ENCODE results near the gene TMEM37.
A peak's percentile ranks its signal among the peaks of the same experiment; 100 is the strongest.

TMEM37 gene

GRCh38 chr2:119431155-119431975 is at the start of gene TMEM37:
TSS of gene TMEM37 (plus strand) at chr2:119431854. CDS start at chr2:119431904, 50 bp downstream.
- DNase-seq (ENCODE audit: low read depth, low spot score), result no peak
- ChIA-PET CTCF (interaction anchor here (0.9 kb wide), 1 partner anchor 43 kb away, joined by 3 read pairs; no protein-coding TSS in a partner anchor), POLR2A (no interaction called here)
- TF ChIP-seq CTCF (IDR thresholded peaks at IDR 0.05; ENCODE audit: insufficient read depth, low read length, missing control alignments), result no peak
- H3K4me3 ChIP-seq (ENCODE audit: low read depth, low read length), result peak within 1 kb of the TSS; percentile 46

GRCh38 chr2:119383410-119384140 is 48.1 kb upstream of the TMEM37 start:
- H3K4me3 ChIP-seq (ENCODE audit: low read depth, low read length), result no peak overlapping the region
- no peak for DNase-seq (ENCODE audit: low read depth, low spot score)
- POLR2A ChIA-PET, result no interaction called here
- TF ChIP-seq CTCF (IDR thresholded peaks at IDR 0.05; ENCODE audit: insufficient read depth, low read length, missing control alignments), result no peak
- CTCF ChIA-PET, result no interaction called here

- POLR2A ChIA-PET, result no interaction called here
- no peak overlapping the region for H3K4me3 ChIP-seq (ENCODE audit: low read depth, low read length)
- no peak for TF ChIP-seq CTCF (IDR thresholded peaks at IDR 0.05; ENCODE audit: insufficient read depth, low read length, missing control alignments)
- DNase-seq (ENCODE audit: low read depth, low spot score), result no peak
- CTCF ChIA-PET, result interaction anchor here (0.8 kb wide), 1 partner anchor 18 kb away, joined by 3 read pairs; the partner anchor contains the start of genes C2orf76 and DBI
Observed at GRCh38 chr2:119384971-119385370, 46.7 kb upstream of the TMEM37 start.

- DNase-seq (ENCODE audit: low read depth, low spot score), result no peak
- no peak overlapping the region for H3K4me3 ChIP-seq (ENCODE audit: low read depth, low read length)
- TF ChIP-seq CTCF (IDR thresholded peaks at IDR 0.05; ENCODE audit: insufficient read depth, low read length, missing control alignments), result no peak
- ChIA-PET CTCF (no interaction called here), POLR2A (no interaction called here)
Observed at GRCh38 chr2:119385466-119385865, 46.2 kb upstream of the TMEM37 start.

GRCh38 chr2:119387381-119388129 is 44.1 kb upstream of the TMEM37 start:
- ChIA-PET POLR2A (interaction anchor here (0.9 kb wide), 1 partner anchor 76 kb away, joined by 3 read pairs; no protein-coding TSS in a partner anchor), CTCF (interaction anchor here (0.6 kb wide), 1 partner anchor 44 kb away, joined by 3 read pairs; the partner anchor contains the start of gene TMEM37)
- H3K4me3 ChIP-seq (ENCODE audit: low read depth, low read length), result no peak overlapping the region
- peak; percentile 21 for DNase-seq (ENCODE audit: low read depth, low spot score)
- peak; percentile 25 for TF ChIP-seq CTCF (IDR thresholded peaks at IDR 0.05; ENCODE audit: insufficient read depth, low read length, missing control alignments)

Measured in AG04449 (cell line).